Neural cell (in vitro differentiated cells): ENCODE data around the gene CDH4. TPM values are rescaled to one million over a fixed set of nuclear protein-coding genes. Genes with fewer than 3 reads are reported as not detected.

Source experiments
- H2AFZ ChIP-seq: fragments of 200-600, 300-800 bp; sonication (generic), shearing (Covaris generic); 2 replicates; pipeline ENCODE4 v1.6.0; 2014; ENCODE audit warnings: low read depth, mild to moderate bottlenecking, antibody characterized with exemption, low read length, moderate library complexity
- H3F3A ChIP-seq: fragments of 200-600 bp; shearing (Covaris generic); 2 replicates; pipeline ENCODE4 v1.6.1; 2016; ENCODE audit warnings: mild to moderate bottlenecking, moderate library complexity, mixed read lengths, antibody characterized with exemption, low read length; ENCODE audit not compliant: insufficient read depth, poor library complexity, severe bottlenecking
- H3K27ac ChIP-seq: fragments of 200-600, 300-800 bp; sonication (generic), shearing (Covaris generic); 2 replicates; pipeline ENCODE4 v1.5.1; 2014; ENCODE audit warnings: mild to moderate bottlenecking, low read length, moderate library complexity
- H3K27me3 ChIP-seq: fragments of 300-800, 200-600 bp; sonication (generic), shearing (Covaris generic); 2 replicates; pipeline ENCODE4 v1.6.0; 2014; ENCODE audit warnings: mild to moderate bottlenecking, low read depth, low read length, moderate library complexity; ENCODE audit not compliant: insufficient read depth
- H3K36me3 ChIP-seq: fragments of 300-800, 200-600 bp; sonication (generic), shearing (Covaris generic); 2 replicates; pipeline ENCODE4 v1.5.1; 2014; ENCODE audit warnings: mild to moderate bottlenecking, antibody characterized with exemption, low read length, moderate library complexity; ENCODE audit not compliant: insufficient read depth
- H3K4me2 ChIP-seq: fragments of 300-800, 200-600 bp; sonication (generic), shearing (Covaris generic); 2 replicates; pipeline ENCODE4 v1.6.0; 2014; ENCODE audit warnings: mild to moderate bottlenecking, low read length
- H3K4me3 ChIP-seq: fragments of 300-800, 200-600 bp; sonication (generic), shearing (Covaris generic); 2 replicates; pipeline ENCODE4 v1.5.1; 2014; ENCODE audit warnings: mild to moderate bottlenecking, low read length, moderate library complexity
- H3K79me2 ChIP-seq: fragments of 200-600 bp; shearing (Covaris generic); replicated peaks from 2 replicates; pipeline ENCODE4 v1.6.0; 2014; ENCODE audit warnings: mild to moderate bottlenecking, low read length, moderate library complexity; ENCODE audit not compliant: insufficient read depth
- H3K9ac ChIP-seq: fragments of 300-800, 200-600 bp; sonication (generic), shearing (Covaris generic); 2 replicates; pipeline ENCODE4 v1.6.1; 2016; ENCODE audit warnings: mild to moderate bottlenecking, low read length, mixed read lengths
- H3K9me2 ChIP-seq: fragments of 200-600 bp; shearing (Covaris generic); 2 replicates; pipeline ENCODE4 v1.6.1; 2016; ENCODE audit warnings: mild to moderate bottlenecking, low read length, mixed read lengths; ENCODE audit not compliant: insufficient read depth
- H3K9me3 ChIP-seq: fragments of 200-600, 300-800 bp; sonication (generic), shearing (Covaris generic); 2 replicates; pipeline ENCODE4 v1.6.1; 2016; ENCODE audit warnings: mild to moderate bottlenecking, mixed run types, low read length, moderate library complexity, mixed read lengths
- H4K20me1 ChIP-seq: fragments of 200-600 bp; shearing (Covaris generic); 2 replicates; pipeline ENCODE4 v1.6.1; 2016; ENCODE audit warnings: mild to moderate bottlenecking, mixed run types; ENCODE audit not compliant: insufficient read depth
- CTCF ChIP-seq: fragments of 450-650 bp; IDR thresholded peaks from 2 replicates; pipeline ENCODE4 v1.5.1; 2014; ENCODE audit warnings: antibody characterized with exemption, mild to moderate bottlenecking, moderate library complexity; ENCODE audit not compliant: poor library complexity, severe bottlenecking
- EP300 ChIP-seq: fragments of 450-650 bp; conservative IDR thresholded peaks from 2 replicates; pipeline ENCODE4 v1.6.1; 2014; ENCODE audit warnings: antibody characterized with exemption, mild to moderate bottlenecking, moderate library complexity; ENCODE audit not compliant: poor library complexity, severe bottlenecking
- EZH2 ChIP-seq: fragments of 200-600, 300-800 bp; shearing (Covaris generic), sonication (generic); IDR thresholded peaks from 2 replicates; pipeline ENCODE4 v1.6.1; 2014; ENCODE audit warnings: antibody characterized with exemption, low read length, borderline replicate concordance, mild to moderate bottlenecking; ENCODE audit not compliant: insufficient read depth, poor library complexity, severe bottlenecking
- MXI1 ChIP-seq: fragments of 450-650 bp; conservative IDR thresholded peaks from 2 replicates; pipeline ENCODE4 v1.6.1; 2014; ENCODE audit warnings: antibody characterized with exemption, mild to moderate bottlenecking; ENCODE audit not compliant: poor library complexity, severe bottlenecking
- POLR2AphosphoS5 ChIP-seq: IDR thresholded peaks from 2 replicates; pipeline ENCODE4 v1.6.1; 2012
- RAD21 ChIP-seq: fragments of 450-650 bp; conservative IDR thresholded peaks from 2 replicates; pipeline ENCODE4 v1.6.1; 2014; ENCODE audit warnings: antibody characterized with exemption, mild to moderate bottlenecking, moderate library complexity
- REST ChIP-seq: IDR thresholded peaks from 2 replicates; pipeline ENCODE4 v1.6.1; 2012; ENCODE audit warnings: borderline replicate concordance
- SMC3 ChIP-seq: fragments of 450-650 bp; conservative IDR thresholded peaks from 2 replicates; pipeline ENCODE4 v1.6.1; 2014; ENCODE audit warnings: antibody characterized with exemption, mild to moderate bottlenecking, moderate library complexity; ENCODE audit not compliant: poor library complexity
- TAF1 ChIP-seq: IDR thresholded peaks from 2 replicates; pipeline ENCODE4 v1.6.1; 2012; ENCODE audit warnings: low read depth
- polyA plus RNA-seq: library from polyadenylated mRNA; depleted of rRNA; stranded (reverse); fragments of >200 nt; gene quantifications from 2 replicates; pipeline ENCODE4 v1.2.3, GENCODE V29; 2014

Gene CDH4
- polyA plus RNA-seq, 1 donor from 2014 or later = 24.6 TPM

- TF ChIP-seq REST (peak; percentile 11), MXI1 (peak; percentile 57), CTCF (peak; percentile 30), EP300 (no peak), SMC3 (peak; percentile 38), RAD21 (peak; percentile 7)
- H3K27me3 ChIP-seq = peaks cover 6% of the 10 kb centered on the region
- no peaks in the 10 kb centered on the region for H3K9me3 ChIP-seq
- peaks cover 5% of the 10 kb centered on the region for H3K36me3 ChIP-seq
- H4K20me1 ChIP-seq = peaks cover 3% of the 10 kb centered on the region
- H3K9ac ChIP-seq = peak overlapping the region; percentile 78
- peak overlapping the region; percentile 70 for H3K4me2 ChIP-seq
- peaks cover 31% of the 10 kb centered on the region for H3K79me2 ChIP-seq
- H2AFZ ChIP-seq = no peak overlapping the region
- H3F3A ChIP-seq = no peaks in the 10 kb centered on the region
- H3K9me2 ChIP-seq = no peaks in the 10 kb centered on the region
- H3K4me3 ChIP-seq = peak overlapping the region; percentile 78
- peak overlapping the region; percentile 44 for H3K27ac ChIP-seq
Measured at GRCh38 chr20:61253640-61254511, 1.8 kb downstream of the CDH4 start.

GRCh38 chr20:61254881-61255626 lies 3.0 kb downstream of the CDH4 start:
- Histone ChIP-seq H3K27me3 (peaks cover 6% of the 10 kb centered on the region), H3K9me3 (no peaks in the 10 kb centered on the region), H3K4me3 (peak overlapping the region; percentile 78)

More at GRCh38 chr20:61254881-61255626, 3.0 kb downstream of the CDH4 start:
- Histone ChIP-seq H3K9ac (peak overlapping the region; percentile 78), H3K79me2 (peaks cover 31% of the 10 kb centered on the region), H3F3A (no peaks in the 10 kb centered on the region), H3K9me2 (no peaks in the 10 kb centered on the region), H4K20me1 (peaks cover 3% of the 10 kb centered on the region), H3K36me3 (peaks cover 6% of the 10 kb centered on the region), H2AFZ (no peak overlapping the region), H3K4me2 (peak overlapping the region; percentile 70), H3K27ac (no peak overlapping the region)
- TF ChIP-seq EP300 (no peak), CTCF (no peak), POLR2AphosphoS5 (no peak), EZH2 (no peak), TAF1 (no peak), REST (no peak), SMC3 (no peak), MXI1 (no peak), RAD21 (no peak)
